Measurements from ENCODE around the gene JOSD1.
A peak's percentile ranks its signal among the peaks of the same experiment; 100 is the strongest.

The JOSD1 gene

GRCh38 chr22:38733329-38733723 lies 32.6 kb upstream of the JOSD1 start:
- peak; percentile 86 for TF ChIP-seq CTCF (conservative IDR thresholded peaks at IDR 0.05; ENCODE audit: low read depth, low read length)
- DNase-seq (ENCODE audit: low read depth): no peak
- H3K4me3 ChIP-seq (ENCODE audit: low read length): no peak overlapping the region

- DNase-seq (ENCODE audit: low read depth): no peak
- no peak overlapping the region for H3K4me3 ChIP-seq (ENCODE audit: low read length)
- TF ChIP-seq CTCF (conservative IDR thresholded peaks at IDR 0.05; ENCODE audit: low read depth, low read length): no peak
Observed at GRCh38 chr22:38732251-38732815, 31.6 kb upstream of the JOSD1 start.

GRCh38 chr22:38731703-38732161 lies 31.0 kb upstream of the JOSD1 start:
- no peak overlapping the region for H3K4me3 ChIP-seq (ENCODE audit: low read length)
- DNase-seq (ENCODE audit: low read depth): no peak
- no peak for TF ChIP-seq CTCF (conservative IDR thresholded peaks at IDR 0.05; ENCODE audit: low read depth, low read length)

- no peak for TF ChIP-seq CTCF (conservative IDR thresholded peaks at IDR 0.05; ENCODE audit: low read depth, low read length)
Observed at GRCh38 chr22:38730411-38730871, 29.7 kb upstream of the JOSD1 start.

GRCh38 chr22:38729946-38730345 lies 29.2 kb upstream of the JOSD1 start:
- no peak for TF ChIP-seq CTCF (conservative IDR thresholded peaks at IDR 0.05; ENCODE audit: low read depth, low read length)
- H3K4me3 ChIP-seq (ENCODE audit: low read length): no peak overlapping the region
- DNase-seq (ENCODE audit: low read depth): no peak

More at GRCh38 chr22:38730411-38730871, 29.7 kb upstream of the JOSD1 start:
- H3K4me3 ChIP-seq (ENCODE audit: low read length): no peak overlapping the region
- no peak for DNase-seq (ENCODE audit: low read depth)

GRCh38 chr22:38728871-38729796 lies 28.4 kb upstream of the JOSD1 start:
- no peak overlapping the region for H3K4me3 ChIP-seq (ENCODE audit: low read length)
- no peak for DNase-seq (ENCODE audit: low read depth)
- no peak for TF ChIP-seq CTCF (conservative IDR thresholded peaks at IDR 0.05; ENCODE audit: low read depth, low read length)
